DLD1 (cell line): ENCODE measurements around the gene ZBTB43.
"Not testable (repeated sequence)": the region's sequence is repeated elsewhere in the genome, so short reads cannot be mapped to it uniquely, and the experiment has no call there.

ENCODE experiments used
- in situ Hi-C: cut with HindIII; loops from 2 replicates; pipeline ENCODE4 v1.10.0; 2017; ENCODE audit warnings: low sequenced_read_pairs

The ZBTB43 gene, protein sequence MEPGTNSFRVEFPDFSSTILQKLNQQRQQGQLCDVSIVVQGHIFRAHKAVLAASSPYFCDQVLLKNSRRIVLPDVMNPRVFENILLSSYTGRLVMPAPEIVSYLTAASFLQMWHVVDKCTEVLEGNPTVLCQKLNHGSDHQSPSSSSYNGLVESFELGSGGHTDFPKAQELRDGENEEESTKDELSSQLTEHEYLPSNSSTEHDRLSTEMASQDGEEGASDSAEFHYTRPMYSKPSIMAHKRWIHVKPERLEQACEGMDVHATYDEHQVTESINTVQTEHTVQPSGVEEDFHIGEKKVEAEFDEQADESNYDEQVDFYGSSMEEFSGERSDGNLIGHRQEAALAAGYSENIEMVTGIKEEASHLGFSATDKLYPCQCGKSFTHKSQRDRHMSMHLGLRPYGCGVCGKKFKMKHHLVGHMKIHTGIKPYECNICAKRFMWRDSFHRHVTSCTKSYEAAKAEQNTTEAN

DNA sequence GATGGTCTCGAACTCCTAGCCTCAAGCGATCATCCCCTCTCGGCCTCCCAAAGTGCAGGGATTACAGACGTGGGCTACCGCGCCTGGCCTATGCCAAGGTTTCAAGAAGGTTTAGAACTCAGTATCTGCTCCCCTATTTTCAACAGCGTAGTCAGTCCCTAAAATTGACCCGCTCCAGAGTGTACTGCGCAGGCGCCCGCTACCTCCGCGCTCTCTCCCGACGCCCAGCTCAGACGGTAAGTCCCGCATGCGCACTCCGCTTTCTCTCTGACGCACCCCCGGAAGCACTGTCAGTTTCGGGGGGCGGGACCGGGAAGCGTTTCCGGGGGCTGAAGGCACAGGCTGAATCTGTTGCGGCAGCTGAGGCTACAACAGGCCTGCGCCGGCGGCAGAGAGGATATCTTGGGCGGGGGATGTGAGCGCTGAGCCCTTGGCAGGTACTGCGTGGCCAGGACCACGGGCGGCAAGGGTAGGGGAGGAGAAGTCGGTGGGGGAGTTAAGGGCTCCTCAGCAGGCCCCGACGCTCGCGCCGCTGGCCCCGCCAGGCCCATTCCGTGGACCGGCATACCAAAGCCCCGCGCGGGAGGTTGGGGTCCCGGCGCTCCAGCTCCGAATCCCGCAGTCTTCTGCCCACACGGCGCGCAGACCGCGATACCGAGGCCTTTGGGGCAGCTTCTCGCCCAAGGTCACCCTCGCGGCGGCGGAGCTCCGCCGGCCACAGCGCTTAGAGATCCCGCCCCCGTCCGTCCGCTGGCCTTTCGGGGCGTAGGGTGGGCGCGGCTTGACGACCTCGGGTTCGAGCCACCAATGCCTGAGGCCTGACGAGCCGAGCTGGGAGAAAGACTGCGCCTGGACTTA lies at the start of gene ZBTB43:
Gene ZBTB43, plus strand, starts transcription at position 345 of the 858 bp plus-strand sequence. CDS start 27,470 bp downstream, outside the sequence.
- in situ Hi-C loops, result no loop called here

DNA sequence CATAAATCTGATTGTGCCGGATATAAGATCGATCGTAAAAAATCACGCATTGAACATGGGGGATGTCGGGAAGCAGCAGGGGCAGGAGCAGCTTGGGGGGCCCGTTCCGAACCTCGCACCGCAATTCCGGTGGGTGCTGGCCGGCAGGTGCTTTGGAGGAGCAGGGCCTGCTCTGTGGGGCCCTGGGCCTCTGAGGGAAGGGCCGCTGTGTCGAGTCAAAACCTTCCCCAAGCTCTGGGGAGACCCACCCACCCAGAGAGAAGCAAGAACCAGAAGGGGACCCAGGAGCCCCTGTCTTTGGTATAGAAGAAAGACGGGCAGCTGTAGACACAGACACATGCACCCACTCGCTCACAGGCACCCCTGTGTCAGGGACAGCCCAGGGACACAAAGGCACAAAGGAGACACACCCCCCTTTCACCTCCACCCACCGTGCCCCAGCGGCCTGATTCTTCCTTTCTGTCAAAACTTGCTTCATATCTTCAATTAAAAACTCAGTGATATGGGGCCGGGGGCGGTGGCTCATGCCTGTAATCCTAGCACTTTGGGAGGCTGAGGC lies 49.4 kb upstream of the ZBTB43 start:
- in situ Hi-C loops, result no loop called here

DNA sequence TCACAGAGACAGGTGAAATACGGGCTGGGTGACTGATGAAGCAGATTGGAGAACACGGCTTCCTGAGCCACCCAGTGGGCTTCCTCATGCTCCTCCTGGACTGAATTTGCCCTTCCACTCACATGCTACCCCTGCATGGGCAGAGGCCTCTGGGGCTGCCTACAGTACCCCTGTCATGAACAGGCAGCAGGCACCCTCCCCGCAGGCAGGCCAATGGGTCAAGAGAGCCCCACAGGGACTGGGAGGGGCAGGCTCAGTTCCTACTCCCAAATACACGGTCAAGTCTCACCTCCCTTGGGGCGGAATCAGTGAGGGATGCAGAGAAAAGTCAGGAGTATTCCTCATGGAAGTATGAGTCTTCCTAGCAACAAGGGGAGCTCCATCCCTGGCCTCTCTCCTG lies 48.6 kb upstream of the ZBTB43 start:
- in situ Hi-C loops, result no loop called here

DNA sequence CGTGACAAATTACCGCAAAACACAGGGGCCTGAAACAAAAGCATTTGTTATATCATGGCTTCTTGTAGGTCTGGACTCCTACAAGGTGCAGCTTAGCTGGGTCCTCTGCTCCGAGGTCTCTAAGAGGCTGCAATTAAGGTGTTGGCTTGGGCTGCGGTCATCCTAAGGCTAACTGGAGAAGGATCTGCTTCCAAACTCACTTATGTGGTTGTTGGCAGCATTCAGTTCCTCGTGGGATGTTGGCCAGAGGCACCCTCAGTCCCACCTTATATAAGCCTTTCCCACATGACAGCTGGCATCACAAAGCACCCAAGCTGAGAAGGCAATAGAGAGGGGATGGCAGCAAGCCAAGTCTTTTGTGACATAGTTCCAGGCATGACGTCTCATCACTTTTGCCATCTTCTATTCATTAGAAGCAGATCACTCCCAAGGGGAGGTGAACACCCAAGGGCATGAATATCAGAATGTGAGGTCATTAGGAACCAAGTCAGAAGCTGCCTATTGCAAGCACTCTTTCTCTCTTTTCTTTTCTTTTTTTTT lies 47.9 kb upstream of the ZBTB43 start:
- in situ Hi-C loops, result no loop called here

DNA sequence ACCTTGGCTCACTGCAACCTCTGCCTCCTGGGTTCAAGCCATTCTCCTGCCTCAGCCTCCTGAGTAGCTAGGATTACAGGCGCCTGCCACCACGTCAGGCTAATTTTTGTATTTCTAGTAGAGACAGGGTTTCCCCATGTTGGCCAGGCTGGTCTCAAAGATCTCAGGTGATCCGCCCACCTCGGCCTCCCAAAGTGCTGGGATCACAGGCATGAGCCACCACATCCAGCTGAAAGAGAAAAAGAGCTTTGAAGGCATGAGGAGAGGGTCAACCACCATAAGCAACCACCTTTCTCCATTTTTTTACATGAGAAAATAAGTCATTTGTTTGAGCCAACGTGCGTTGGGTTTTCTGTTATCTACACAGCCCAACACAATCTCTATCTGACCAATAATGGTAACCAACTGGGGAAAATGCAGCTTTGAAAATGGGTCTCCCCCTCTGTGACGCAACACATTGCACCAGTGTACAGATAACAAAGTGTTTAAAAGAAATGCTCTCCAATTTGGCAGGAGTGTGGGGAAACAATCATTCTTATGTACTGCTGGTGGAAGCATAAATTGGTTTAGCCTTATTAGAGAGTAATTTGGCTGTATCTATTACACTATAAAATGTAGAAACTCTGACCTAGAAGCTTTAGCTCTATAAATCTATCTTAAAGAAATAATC lies 45.8 kb upstream of the ZBTB43 start:
- in situ Hi-C loops, result no loop called here

DNA sequence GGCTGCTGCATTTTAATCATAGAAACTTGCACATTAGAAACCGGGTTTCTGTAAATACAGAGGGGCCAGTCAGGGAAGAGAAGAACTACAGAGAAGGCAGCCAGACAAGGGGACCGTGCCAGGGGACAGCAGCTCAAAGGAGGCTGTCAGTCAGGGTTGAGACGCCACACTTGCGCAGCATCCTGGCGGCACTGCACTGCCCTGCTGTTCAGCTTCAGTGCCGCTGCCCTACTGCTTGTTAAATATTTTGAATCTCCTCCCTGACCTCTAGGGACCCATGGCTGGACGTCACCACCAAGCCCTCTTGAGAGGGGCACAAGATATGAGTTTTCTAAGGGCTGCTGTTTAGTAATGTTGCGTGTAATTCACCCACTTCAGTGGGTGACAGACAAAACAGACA lies 43.6 kb upstream of the ZBTB43 start:
- in situ Hi-C loops, result no loop called here

DNA sequence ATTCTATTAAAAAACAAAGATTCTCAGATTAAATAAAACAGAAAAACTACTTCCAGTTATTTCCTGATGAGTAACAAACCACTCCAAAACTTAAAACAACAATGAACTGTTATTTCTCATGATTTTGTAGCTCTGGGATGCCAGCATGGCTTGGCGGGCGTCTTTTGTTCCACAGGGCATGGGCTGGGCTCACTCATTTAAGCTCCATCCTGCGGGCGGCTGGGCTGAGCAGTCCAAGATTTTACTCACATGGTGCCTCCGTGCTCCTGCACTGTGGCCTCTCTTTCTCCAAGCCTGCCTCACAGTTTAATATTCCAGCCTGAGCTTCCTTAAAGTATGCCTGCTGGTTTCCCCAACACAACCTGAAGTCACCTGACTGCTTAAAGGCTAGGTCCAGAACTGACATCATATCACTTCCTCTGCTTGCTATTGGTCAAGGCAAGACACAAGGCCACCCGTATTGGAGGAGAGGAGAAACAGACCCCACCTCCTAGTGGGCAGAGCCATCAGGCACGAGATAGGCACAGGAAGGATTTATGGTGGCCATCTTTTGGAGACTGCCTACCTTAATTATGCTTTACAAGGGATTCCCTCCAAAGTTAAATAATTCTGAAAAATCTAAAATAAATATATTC lies 41.6 kb upstream of the ZBTB43 start:
- in situ Hi-C loops, result no loop called here

DNA sequence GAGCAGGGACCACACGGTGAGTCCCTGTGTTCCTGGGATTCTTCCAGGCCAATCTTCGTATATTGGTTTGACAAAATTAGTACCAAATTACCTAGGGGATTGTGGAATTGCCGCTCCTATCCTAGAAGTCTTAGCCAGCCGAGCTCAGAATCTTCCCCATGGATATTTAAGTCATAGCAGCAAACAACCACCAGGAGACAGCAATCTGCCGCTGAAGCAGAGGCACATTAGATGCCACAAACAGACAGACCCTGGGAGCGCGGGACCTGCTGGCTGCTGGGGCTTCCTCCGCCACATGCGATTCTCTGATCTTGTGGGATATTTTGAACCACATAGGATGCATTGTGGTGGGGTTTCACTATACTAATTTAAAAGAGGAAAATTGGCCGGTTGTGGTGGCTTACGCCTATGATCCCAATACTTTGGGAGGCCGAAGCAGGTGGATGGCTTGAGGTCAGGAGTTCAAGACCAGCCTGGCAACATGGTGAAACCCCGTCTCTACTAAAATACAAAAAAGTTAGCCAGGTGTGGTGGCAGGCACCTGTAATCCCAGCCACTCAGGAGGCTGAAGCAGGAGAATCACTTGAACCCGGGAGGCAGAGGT lies 31.7 kb upstream of the ZBTB43 start:
- in situ Hi-C loops, result no loop called here

DNA sequence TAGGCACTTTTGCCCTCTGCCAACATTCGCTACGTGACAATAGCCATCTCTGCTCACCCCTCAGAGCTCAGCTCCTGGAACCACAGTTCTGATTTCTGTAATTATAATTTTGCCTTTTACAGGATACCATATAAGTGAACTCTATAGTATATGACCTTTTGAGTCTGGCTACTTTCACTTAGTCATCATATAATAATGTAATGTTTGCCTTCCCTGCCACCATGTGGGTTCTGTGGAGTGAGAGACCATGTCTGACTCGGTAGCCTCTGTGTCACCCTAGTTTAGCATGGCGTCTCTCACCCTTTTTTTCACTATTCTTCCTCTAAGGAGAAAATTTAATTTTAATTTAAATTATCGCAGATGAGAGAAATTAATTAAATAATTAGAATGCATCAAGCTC lies 28.9 kb upstream of the ZBTB43 start:
- in situ Hi-C loops, result no loop called here

DNA sequence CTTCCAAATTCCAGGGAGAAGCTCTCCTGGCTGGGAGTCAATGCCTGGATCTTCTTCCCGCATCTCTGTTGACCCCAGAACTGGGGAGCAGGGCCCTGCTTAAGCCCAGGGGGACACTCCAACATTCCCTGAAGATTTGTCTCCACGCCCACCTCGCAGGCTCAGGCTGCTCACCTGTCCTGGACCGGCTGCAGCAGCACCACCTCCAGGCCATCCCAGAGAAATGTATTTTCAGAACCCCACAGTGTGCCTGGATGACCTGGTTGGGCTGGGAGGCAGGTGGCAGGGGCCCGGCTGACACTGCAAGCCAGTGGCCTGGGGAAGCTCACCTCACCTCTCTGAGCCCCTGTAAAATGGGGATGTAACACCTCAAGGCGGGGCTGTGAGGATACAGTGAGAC lies 27.1 kb upstream of the ZBTB43 start:
- in situ Hi-C loops, result no loop called here

DNA sequence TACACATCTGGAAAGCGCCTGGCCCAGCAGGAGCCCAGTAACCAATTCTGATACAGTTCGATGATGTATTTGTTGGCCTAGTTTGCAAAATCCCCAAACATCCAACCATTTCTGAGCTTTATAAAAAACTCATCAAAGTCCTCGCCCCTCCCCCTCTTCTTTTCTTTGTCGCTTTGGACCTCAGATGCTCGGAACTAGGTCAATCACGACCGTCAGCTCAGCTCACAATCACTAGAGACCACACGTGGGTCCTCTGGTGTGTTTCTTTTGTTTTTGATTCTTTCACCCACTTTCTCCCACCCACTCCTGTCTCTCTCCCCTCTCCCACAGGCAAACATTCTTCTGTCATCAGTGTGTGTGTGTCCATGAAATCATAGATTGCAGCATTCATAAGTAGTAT lies 26.7 kb upstream of the ZBTB43 start:
- in situ Hi-C loops, result no loop called here

DNA sequence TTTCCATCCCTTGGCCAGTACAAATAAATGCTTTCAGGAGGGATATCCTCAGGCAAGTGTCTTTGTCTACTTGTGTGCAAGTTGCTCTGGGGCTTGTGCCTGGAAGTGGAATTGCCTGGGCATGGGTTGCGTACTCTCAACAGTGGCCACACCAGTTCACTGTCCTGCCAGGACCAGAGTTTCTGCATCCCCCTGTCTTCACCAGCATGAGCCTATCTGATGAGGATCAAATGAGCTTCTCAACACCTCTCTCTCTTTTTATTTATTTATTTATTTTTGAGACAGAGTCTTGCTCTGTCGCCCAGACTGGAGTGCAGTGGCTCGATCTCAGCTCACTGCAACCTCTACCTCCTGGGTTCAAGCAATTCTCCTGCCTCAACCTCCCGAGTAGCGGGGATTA lies 26.1 kb upstream of the ZBTB43 start:
- in situ Hi-C loops, result not testable (repeated sequence)

DNA sequence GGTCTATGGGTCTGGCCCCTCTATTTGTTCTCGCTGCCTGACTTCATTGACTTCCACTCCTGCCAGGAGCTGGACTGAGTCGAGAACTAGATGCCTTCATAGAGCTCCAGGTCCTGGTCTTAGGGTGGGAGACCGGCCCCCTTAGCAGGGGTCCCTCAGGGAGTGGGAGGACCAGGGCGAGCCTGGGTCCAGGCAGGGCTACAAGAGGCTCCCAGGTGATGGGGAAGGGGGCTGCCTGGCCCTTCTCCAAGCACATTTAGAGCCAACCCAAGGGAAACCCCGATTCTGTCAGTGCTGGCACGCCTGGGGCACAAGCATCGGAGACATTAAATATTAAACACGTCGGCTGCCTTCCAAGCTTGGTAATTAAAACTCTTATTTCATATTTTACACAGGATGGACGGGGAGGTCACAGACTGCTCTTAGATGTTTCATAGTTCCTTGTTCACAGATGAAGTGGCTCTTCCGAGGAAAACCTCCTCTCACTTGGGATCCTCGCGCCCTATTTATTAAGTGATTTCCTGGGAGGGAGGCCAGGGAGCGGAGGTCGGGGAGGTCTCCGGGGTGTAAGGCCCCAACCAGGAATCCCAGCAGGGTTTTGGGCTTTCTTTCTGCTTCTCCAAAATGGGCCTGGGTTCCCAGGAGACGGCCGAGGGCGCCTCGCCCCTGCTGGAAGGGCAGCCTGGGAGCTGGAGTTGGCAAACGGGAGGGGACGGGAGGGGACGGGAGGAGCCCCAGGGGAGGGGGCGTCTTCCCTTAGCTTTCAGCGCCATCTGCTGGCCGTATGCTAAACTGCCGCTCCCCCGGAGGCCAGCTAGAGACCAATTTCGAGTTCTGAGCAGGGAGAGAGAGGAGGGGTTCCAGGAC lies 23.4 kb upstream of the ZBTB43 start:
- in situ Hi-C loops, result no loop called here

DNA sequence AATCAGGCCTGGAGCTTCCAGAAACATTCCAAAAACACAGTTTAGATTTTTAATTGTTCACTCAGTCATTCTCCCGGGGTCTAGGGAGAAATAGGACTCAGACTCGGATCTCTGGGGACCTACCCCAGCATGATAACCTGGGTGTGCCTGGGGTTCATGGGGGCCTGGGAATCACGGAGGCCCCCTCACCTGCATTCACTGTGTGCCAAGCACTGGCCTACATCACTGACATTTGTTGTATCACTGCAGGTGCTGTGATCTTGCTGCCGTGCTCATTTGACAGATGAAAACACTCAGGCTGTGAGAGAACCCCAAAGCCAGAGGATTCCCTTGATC lies 22.8 kb upstream of the ZBTB43 start:
- in situ Hi-C loops, result no loop called here

DNA sequence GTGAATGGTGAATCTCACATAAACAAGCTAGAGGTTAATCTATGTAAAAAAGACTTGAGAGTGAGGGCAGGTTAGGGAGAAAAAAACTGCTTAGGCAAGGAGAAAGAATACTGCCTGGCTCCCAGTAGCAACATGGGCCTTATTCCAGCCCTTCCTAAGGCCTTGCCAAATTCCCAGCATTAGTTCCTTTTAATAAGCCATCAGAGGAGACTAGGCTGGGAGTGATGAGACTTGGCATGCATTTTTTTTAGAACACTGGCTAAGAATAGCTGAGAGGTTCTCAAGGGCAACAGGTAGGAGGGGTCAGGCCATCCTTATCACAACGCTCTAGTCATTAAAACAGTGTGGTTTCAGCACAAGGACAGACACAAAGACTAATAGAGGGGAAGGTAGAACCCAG lies 20.9 kb upstream of the ZBTB43 start:
- in situ Hi-C loops, result no loop called here

DNA sequence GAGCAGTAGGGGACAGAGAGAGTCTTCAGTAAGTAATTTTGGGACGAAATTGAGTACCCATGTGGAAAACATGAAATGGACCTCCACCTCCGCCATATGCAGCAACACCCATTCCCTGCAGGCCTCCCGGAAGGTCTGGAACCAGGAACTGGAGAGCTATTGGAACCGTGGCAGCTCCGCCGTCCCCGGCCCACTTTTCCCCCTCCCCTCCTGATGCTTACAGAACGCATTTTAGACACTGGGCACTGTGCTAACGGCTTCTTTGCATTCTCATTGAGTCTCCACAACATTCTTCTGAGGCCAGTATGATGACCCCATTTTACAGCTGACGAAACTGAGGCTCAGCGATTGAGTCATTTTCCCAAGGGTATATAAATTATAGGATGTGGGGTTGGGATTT lies 20.4 kb upstream of the ZBTB43 start:
- in situ Hi-C loops, result no loop called here

DNA sequence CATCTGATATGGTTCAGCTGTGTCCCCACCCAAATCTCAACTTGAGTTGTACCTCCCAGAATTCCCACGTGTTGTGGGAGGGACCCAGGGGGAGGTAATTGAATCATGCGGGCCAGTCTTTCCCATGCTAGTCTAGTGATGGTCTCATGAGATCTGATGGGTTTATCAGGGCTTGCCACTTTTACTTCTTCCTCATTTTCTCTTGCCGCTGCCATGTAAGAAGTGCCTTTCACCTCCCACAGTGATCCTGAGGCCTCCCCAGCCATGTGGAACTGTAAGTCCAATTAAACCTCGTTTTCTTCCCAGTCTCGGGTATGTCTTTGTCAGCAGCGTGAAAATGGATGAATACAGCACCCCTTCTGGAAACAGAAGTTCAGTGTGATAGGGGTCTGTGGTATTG lies 20.0 kb upstream of the ZBTB43 start:
- in situ Hi-C loops, result not testable (repeated sequence)

DNA sequence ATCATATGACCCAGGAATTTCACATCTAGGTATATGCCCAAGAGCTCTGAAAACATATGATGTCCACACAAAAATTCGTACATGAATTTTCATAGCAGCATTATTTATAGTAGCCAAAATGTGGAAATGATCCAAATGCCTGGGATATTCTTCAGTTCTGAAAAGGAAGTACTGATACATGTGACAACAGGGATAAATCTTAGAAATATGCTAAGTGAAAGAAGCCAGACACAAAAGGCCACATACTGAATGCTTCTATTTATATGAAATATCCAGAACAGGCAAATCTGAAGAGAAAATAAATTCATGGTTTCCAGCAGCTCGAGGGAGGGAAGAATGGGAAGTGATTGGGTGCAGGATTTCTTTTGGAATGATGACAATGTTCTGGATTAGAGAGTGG lies 16.8 kb upstream of the ZBTB43 start:
- in situ Hi-C loops, result no loop called here
